GM18909 (cell line): ENCODE results near the gene UBAP2.

Source experiments
- ATAC-seq: cut with Tn5 transposase; IDR thresholded peaks from one replicate; pipeline ENCODE4 v1.9.1; 2021; ENCODE audit warnings: mild to moderate bottlenecking; ENCODE audit not compliant: unreplicated experiment, poor library complexity

UBAP2 gene, protein sequence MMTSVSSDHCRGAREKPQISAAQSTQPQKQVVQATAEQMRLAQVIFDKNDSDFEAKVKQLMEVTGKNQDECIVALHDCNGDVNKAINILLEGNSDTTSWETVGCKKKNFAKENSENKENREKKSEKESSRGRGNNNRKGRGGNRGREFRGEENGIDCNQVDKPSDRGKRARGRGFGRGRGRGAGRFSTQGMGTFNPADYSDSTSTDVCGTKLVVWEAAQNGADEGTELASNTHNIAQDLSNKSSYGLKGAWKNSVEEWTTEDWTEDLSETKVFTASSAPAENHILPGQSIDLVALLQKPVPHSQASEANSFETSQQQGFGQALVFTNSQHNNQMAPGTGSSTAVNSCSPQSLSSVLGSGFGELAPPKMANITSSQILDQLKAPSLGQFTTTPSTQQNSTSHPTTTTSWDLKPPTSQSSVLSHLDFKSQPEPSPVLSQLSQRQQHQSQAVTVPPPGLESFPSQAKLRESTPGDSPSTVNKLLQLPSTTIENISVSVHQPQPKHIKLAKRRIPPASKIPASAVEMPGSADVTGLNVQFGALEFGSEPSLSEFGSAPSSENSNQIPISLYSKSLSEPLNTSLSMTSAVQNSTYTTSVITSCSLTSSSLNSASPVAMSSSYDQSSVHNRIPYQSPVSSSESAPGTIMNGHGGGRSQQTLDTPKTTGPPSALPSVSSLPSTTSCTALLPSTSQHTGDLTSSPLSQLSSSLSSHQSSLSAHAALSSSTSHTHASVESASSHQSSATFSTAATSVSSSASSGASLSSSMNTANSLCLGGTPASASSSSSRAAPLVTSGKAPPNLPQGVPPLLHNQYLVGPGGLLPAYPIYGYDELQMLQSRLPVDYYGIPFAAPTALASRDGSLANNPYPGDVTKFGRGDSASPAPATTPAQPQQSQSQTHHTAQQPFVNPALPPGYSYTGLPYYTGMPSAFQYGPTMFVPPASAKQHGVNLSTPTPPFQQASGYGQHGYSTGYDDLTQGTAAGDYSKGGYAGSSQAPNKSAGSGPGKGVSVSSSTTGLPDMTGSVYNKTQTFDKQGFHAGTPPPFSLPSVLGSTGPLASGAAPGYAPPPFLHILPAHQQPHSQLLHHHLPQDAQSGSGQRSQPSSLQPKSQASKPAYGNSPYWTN

DNA sequence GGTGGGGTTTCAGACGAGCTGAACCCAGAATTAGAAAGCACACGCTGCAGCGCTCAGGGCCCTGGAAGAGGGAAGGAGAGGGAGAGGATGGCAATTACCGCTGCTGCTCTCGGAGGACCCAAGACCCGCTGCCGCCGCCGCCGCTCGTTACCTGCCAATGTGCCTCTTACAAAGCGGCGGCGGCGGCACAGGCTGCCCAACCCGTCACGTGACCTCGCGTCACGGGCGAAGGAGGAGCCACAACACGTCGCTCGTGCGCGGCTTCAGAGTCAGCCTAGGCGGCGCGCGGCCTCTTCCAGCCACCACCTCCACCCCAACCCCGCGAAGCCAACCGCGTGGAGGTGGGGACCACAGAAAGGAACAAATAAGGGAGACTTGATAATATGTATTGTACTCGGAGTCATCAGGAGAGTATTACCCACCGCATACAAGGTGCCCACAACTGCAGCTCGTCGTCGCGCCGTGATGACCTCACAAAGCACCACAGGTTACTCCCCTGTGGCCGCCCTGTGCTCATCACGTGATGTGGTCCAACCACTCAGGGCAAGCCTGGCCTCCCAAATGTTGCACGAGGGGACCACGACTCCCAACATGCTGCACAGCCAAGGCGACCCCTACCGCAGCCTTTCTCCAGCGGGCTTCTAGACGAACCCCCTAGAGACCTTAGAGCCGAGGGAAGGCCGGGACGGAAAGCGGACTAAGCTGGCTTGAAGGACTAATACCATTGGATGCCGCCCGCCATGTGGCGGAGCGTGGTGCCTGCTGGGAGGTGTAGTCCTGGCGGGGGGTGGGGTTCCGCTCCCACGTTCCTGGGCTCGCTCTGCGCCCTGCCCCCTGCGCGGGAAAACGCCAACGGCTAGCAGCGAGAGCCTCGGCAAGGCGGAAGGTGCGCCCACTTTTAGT is at the start of gene UBAP2:
UBAP2 (minus strand) TSS at position 161 of the 903 bp plus-strand sequence. CDS start 31,739 bp downstream, outside the sequence.
- peak; percentile 79 for ATAC-seq

DNA sequence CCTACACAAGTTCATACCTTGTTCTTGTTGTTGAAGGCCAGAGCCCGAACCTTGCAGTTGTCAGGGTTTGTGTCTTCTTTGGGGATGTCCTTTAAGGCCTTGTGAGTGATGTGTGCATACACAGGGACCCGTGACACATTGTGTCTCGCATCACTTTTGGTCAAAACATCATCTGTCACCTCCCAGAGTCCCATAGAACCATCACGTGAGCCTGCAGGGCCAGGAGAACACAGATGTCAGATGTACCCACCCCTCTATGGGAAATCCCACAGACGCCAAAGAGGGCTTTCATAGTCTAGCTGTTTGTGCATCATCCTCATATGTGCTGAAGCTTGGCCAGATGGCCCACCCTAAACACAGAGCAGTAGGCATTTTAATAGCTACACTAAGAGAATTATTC is 49.6 kb upstream of the UBAP2 start:
- ATAC-seq, result no peak

DNA sequence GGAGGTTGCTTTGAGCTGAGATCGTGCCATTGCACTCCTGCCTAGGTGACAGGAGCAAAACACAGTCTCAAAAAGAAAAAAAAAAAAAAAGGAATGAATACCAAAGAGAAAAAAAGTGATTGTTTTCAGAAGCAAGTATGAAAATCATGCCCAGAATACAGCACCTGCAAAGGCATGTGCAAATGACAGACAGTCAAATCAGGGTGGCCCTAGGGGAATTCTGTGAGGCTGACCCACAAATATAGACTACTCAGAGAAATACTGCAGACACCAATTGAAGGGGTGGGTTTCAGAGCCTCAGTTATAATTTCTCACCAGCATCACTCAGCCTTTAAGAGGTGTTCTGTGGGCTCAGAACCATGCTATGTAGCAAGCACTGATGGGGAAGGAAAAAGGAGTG is 49.2 kb upstream of the UBAP2 start:
- no peak for ATAC-seq

DNA sequence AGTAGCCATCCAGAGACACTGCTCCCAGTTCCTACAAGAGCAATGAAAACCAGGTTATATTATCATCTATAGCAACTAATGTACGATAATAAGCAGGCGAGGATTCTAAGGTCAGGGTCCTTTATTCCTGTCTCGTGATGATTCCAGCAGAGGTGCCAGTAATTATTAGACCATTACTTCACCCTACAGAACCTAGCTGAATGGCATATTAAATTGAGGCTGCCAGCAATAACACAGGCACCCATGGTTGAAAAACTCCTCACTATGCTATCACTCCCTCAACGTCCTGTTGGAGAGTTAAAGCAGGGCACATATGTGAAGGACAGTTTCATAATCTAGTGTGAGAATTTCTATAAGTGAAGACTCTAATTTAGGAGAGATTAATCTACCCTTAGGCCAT is 48.1 kb upstream of the UBAP2 start:
- ATAC-seq, result no peak

DNA sequence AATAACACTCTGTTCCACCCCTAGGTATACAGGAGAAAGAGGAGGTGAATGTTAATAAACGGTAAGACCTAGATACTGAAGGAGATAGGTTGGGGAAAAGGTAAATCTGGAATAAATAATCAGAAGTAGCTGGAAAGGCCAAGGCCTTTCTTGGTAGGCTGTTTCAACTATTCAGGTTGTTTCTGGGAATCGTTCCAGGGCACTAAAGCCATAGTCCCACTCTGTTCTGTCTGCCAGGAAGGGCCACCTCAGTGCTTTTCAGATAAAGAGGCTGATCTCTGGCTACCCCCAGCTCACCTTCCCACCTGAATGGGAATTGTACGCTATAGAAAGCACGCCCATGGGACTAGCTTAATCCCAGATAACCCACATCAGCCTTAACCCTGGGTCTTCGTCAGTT is 44.9 kb upstream of the UBAP2 start:
- ATAC-seq, result no peak

DNA sequence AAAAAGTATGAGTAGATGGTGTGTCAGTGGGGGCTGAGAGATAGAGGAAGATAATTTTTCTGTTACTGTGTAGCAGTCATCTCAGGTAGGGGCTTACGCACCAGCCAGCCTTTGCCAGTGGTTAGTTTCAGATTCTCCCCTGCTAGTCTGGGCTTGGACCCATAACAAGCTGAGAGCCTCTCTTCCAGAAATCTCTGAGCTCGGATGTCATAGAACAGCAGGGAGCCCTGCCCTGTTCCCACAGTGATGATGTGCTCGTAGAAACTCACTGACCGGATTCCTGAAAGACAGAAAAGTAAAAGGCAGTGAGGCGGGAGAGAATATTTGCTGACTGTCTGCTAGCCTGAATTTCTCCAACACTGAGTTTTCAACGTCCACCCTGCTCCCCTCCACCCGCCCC is 40.6 kb upstream of the UBAP2 start:
- ATAC-seq, result no peak

DNA sequence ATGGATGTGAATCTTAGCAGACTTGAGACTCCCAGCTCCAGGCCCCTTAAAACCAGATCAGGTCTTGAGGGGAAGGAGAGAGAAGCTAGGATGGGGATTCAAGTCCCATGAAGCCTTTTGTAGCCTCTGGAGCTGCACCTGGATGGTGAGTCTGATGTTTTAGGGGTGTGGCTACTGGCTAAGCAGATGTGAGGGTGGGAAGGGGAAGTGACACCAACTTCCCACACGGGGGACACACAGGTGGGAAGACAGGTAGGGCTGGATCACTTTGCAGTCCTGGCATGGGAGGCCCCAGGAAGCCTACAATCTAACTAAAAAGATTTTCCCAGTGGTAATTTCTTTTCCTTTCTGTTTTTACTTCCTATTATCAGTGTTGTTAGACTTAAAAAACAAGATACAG is 38.7 kb upstream of the UBAP2 start:
- ATAC-seq, result no peak

DNA sequence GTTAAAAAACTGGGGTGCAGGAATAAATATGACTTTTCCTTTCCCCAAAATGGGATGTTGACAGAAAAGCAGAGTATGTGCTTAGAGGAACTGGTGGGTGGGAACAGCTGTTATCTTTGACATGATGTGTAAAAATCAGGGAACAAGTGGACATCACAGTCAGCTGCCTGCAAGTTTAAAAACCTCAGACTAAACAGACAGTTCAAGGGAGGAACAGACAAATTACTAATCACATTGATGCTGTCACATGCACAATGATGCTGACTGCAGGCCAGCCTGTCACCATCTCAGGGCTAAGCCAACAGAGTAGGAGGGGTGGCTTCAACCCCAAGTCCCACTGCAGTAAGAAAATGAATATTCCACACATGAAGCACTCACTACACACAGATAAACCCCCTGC is 38.2 kb upstream of the UBAP2 start:
- ATAC-seq, result no peak

DNA sequence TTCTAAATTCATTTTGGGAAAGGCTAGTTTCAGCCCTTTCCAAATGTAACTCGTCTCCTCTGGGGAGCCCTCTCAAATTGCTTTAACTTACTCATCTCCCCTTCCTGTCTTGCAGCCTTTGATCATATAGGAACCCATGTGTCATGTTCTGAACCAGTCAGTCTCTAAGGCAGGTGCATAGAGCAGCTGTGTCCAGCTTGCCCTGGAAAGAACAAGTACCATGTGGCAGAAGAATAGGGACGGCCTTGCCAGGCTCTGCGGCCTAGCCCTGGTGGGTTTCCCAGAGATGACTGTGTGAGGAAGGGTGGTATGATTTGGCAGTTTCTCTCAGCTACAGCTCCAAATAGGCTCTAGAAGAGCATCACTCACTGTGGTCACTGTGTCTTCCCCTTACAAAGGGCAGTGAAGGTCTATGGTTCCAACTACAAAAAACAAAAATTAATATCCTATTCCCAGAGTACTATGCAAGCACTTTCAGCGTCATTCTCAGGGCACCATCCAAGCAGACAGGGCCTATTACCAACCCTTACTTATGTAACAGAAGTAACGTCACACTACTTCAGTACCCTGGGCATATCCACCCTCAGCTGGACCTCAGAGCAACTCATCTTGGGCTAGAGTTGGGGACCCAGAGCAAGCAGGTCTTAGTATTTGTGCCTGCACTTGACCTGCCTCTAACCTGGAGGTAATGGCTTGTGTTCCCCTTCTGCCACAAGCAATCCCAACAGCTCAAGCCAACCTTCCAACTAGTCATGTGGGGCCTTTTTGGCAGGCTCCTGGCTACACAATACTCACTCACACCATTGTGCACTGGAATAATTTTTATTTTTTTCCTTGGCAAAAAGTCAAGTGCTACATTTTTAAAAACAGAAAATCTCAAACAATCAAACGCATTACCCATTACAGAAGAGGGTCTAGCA is 37.2 kb upstream of the UBAP2 start:
- no peak for ATAC-seq

DNA sequence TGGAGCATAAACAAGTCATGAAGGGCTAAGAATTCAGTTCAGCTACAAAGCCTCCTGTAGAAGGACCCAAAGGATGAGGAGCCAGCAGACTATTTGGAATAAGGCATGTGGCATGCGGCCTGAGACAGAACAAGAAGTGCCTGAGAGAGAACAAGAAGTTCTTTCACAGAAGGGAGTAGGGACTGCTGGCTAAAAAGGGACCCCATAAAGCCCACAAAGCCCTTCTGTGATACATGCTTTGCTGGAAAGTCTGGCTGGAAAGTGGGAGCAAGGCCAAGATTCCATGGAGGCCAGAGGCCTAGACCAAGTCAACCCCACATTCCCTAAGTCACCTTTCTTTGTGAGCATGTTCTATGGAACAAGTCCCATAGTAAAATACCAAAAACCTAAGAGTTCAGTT is 35.9 kb upstream of the UBAP2 start:
- ATAC-seq, result no peak

DNA sequence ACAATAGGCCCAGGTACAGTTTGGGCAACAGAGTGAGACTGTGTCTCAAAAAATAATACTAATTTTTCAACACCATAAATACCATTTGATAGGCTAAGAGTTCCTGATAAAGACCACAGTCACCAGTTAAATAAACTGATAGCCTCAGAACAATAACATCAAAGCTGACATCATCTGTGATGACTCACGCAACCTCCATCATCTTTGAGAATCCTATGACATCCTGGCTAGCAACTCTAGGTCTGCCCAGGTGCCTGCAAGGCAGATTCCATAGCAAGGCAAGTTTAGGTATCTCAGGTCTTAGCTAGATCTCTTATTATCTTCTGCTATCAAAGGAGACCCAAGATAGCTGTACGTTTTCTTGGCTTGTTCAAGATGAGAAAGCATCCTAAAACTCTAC is 30.5 kb upstream of the UBAP2 start:
- no peak for ATAC-seq

DNA sequence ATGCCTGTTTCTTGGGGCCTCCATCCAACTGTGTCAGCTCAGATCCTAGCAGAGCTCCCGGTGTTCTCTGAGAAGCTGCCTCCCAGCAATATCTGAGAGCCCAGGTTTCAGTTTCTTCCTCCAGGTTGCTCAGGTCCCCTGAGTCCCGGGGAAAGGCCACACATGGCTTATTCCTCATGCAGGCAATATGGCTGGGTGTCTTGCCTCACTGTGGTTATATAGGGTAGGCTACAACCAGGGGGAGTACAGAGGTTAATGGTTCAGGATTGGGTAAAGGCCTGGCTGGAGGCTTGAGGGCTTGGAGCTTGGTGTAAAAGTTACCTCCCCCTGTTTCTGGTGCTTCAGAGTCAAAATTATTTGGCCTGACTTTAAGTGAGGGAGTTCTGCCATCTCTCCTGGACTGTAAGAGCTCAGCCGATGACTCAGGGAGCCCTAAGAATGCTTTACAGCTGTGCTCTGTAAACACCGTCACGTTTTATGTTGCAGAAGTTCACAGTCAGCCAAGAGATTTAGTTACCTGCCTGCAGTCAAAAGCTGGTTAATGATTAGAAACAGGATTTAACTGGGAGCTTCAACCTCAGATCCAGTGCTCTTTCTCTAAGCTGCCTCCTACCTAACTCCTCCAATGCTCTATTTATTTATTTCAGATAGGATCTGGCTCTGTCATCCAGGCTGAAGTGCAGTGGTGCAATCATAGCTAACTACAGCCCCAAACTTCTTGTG is 24.3 kb upstream of the UBAP2 start:
- no peak for ATAC-seq

DNA sequence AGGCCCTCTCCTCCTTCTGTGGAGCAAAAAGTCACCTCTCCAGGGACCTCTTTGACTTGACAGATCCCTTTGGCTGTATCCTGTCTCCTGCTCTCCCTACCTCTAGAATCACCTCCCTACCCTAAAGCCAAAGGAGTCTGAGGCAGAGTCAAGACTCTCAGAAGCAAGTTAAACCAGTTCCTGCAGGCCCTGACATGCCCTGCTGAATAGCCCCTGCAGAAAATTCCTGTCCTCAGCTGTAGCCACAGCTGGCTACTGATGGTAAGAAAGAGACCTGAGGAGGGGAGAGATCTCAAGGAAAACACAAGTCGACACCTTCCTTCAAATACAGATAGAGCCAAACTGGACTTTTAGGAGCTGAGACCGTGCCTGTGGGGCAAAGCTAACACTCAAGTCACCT is 23.7 kb upstream of the UBAP2 start:
- ATAC-seq, result no peak

DNA sequence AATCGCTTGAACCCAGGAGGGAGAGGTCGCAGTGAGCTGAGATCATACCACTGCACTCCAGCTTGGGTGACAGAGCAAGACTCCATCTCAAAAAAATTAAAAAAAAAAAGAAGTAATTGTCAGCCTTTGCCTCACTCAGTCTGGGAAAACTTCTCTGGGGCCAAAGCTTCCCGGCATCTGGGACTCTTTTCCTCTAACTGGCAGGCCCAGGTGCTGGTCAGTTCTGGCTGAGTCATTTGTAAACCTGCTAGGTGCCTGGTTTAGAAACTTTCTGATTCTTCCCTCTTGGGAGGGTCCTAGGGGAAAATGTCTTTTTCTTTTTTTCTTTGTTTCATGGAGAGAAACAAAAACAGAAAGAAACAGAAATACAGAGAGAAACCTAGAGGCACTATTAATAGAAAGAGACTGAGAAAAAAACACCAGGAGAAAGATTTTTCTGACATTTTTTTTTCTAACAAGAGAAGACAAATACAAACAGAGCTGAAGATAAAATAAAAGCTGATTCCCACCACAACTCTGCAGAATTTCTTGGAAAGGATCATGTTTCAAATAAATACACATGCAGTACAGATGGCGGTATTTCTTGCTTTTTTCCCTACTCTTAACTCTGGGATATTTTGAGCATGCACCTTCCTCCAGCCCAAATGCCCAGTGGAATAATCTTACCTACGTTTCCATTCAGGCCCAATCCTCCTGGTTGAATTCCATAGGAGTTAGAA is 22.1 kb upstream of the UBAP2 start:
- ATAC-seq, result no peak

DNA sequence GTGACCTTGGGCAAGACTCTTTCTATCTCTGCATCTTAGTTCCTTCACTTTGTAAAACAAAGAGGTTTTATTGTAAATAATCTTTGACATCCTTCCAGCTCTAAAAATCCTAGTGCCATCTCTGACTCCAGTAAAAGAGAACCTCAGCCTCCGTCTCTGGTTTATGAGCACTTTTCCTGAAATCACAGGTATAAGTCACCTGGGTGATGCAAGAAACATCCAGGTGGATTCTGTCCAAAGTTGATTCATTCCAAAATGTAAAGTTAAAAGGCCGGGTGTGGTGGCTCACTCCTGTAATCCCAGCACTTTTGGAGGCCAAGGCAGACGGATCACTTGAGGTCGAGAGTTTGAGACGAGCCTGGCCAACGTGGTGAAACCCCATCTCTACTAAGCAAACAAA is 21.1 kb upstream of the UBAP2 start:
- ATAC-seq, result no peak

DNA sequence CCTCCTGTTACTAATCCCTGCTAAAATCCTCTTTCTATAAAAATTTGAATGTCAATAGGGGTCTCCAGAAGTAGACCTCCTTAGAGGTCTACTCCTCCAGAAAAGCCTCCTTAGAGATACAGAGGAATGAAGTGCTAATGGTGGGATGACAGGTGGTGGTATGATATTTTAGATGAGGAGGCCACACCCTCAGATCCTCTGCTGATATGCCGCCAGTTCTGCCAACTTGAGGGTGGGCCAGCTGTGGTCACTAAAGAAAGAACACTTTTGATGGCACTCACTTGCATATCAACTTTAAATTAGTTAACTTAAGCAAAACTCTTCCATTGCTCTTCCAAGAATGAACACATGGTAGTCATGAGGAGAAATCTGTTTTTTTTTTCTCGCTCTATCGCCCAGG is 16.9 kb upstream of the UBAP2 start:
- ATAC-seq, result no peak

DNA sequence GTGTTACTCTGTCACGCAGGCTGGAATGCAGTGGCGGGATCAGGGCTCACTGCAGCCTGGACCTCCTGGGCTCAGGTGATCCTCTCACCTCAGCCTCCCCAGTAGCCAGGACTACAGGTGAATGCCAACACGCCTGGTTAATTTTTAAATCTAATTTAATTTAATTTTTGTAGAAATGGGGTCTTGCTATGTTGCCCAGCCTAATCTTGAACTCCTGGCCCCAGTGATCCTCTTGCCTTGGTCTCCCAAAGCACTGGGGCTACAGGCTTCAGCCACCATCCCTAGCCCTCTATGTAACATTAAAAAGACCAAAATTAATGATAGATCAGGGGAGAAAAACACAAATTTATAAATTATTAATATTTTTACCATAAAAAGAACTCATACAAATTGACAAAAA is 11.3 kb upstream of the UBAP2 start:
- no peak for ATAC-seq

DNA sequence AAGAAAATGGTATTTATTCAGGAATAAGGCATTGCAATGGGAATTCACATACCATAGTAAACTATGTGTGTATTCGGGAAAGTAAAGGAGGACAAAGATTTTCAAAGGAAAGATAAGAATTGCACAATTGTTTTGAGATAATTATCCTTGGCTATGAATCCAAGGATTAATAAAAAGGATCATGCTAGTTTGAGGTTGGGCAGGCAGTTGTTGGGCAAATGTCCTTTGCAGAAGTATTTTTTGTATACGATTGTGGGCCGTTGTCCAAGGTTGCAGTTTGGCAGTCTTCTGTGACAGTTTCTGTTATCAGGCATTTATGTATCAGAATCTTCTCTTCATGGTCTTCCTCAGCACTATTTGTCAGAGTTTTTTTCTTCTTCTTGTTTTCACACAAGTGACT is 10.6 kb upstream of the UBAP2 start:
- no peak for ATAC-seq
